VCaP (cell line): Measurements from ENCODE around the gene COL27A1.

Experiments
- H3K27ac ChIP-seq: fragments of 450-650 bp; 2 replicates; pipeline ENCODE4 v1.5.1; 2017
- TF ChIP-seq, protein P1 (sequence below): fragments of 450-650 bp; conservative IDR thresholded peaks from 2 replicates; pipeline ENCODE4 v1.5.1; 2017; ENCODE audit warnings: mild to moderate bottlenecking, moderate library complexity

COL27A1 gene

DNA sequence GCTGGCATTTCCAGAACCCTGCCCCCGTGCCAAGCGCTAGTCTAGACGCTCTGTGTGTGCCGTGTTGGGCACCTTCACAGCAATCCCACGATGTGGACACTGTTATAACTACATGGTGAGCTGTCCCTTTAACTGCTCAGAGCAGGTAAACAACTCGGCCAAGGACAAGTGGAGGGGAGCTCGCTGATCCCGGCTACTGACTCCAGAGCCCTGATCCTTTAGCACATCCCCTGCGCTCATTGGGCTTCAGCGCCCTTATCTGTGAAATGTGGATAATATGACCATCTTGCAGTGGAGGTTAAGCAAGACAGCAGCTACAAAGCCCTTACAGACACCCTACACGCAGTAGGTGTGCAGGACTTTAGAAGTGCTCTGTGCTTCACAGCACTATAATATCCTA is 190.8 kb downstream of the COL27A1 start:
- H3K27ac ChIP-seq = no peak overlapping the region
- TF ChIP-seq, protein P1, sequence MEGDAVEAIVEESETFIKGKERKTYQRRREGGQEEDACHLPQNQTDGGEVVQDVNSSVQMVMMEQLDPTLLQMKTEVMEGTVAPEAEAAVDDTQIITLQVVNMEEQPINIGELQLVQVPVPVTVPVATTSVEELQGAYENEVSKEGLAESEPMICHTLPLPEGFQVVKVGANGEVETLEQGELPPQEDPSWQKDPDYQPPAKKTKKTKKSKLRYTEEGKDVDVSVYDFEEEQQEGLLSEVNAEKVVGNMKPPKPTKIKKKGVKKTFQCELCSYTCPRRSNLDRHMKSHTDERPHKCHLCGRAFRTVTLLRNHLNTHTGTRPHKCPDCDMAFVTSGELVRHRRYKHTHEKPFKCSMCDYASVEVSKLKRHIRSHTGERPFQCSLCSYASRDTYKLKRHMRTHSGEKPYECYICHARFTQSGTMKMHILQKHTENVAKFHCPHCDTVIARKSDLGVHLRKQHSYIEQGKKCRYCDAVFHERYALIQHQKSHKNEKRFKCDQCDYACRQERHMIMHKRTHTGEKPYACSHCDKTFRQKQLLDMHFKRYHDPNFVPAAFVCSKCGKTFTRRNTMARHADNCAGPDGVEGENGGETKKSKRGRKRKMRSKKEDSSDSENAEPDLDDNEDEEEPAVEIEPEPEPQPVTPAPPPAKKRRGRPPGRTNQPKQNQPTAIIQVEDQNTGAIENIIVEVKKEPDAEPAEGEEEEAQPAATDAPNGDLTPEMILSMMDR = no peak

DNA sequence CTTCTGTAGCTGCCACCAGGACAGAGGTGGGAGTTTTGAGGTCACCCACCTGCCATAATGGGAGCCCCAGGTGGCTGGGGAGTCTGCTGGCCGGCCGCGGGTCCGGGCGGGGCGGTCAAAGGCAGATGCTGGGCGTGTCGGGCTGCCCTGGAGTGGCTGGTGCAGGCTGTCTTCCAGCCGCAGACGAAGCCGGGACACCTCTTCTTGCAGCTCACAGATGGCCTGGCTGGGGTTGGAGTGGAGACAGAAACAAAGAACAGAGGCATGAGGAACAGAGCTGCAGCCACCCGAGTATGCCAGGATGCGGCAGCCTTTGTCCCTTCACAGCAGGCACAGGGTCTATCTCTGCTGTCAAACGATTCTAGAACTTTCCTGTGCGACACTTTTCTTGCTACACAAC is 192.3 kb downstream of the COL27A1 start:
- H3K27ac ChIP-seq = no peak overlapping the region

DNA sequence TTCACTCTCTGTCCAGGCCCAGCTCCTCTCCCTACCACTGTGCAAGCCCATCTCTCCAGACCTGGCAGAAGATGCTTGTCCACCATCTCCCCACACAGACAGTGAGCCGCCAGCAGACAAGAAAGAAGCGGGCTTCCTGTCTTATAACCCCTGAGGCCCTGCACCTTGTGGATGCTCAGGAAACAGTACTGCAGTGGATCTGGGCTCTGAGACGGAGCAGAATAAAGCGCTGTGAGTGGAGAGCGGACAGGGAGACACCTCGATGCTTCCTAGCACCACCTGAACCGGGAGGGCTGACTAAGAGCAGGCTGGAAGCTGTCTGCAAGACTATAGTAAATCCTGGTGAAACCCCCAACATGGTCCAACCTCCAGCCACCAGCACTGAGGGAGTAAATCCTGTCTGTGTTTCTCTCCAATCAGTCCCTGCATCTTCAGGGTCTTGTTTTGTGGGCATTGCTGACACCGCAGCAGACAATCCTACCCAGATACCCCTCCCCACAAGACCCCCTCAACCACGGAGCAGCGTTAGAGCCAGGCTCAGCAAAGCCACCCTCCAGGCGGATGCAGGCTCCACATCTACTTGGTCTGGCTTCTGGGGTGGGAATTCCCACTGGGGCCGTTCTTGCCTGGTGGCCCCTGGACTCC is 193.0 kb downstream of the COL27A1 start:
- H3K27ac ChIP-seq = no peak overlapping the region
- TF ChIP-seq, protein P1 = no peak

More for the DNA sequence above, 192.3 kb downstream of the COL27A1 start:
- TF ChIP-seq, protein P1 = no peak

DNA sequence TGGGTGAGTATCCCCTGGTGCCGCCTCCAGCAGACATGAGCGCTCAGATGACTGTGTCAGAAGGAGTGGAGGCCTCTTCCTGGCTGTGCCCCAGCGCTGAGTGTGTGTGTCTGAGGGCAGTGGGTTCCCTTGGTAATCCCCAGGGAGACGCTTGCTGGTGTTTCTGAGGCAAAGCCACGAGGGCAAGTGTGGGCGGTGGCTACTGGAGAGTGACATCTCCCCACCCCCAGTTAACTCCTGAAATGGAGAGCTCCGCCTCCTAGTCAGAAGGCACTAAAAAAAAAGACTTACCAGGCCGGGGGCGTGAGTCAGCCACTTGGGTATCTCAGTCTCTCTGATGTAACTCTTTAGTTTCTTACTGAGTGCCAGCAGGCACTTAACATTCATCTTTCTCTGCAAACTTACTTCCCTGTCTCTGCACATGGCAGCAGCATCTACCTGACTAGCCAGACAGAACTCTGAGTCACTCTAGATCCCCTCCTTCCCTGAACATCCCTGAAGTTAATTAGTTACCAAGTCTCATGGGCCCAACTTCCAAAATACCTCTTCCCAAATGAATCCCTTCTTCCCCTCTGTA is 193.7 kb downstream of the COL27A1 start:
- no peak overlapping the region for H3K27ac ChIP-seq
- TF ChIP-seq, protein P1 = no peak

DNA sequence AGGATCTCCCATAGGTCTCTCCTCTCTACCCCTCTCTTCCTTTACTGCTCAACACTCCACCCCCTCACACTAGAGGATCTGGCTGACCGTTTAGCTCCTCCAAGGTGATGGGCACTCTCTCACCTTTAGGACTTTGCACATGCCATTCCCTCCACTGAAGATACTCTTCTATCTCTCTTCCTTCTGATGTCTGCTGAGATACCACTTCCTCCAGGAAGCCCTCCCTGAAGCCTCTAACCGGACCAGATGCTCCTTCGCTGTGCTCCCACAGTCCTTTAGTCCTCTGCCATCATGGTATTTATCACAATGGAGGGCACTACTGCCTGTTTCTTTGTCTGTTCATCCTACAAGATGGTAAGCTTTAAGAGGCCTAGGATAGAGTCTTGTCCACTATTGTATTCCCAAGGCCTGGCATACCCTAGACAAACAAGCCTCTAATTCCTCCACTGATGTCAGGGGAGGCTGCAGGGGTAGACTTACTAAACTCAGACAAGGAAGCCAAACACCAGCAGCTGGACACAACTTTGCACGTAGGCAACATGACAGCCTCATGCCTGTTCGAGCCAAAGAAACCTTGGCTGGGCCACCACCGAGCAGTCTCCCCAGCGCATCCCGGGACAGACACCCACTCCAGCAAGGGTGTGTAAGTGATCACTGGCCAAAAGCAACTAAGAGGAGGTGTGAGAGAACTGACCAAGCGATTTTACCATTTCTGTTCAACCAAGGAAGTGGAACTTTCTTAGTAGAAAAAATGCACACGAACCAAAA is 194.6 kb downstream of the COL27A1 start:
- TF ChIP-seq, protein P1 = no peak
- no peak overlapping the region for H3K27ac ChIP-seq

DNA sequence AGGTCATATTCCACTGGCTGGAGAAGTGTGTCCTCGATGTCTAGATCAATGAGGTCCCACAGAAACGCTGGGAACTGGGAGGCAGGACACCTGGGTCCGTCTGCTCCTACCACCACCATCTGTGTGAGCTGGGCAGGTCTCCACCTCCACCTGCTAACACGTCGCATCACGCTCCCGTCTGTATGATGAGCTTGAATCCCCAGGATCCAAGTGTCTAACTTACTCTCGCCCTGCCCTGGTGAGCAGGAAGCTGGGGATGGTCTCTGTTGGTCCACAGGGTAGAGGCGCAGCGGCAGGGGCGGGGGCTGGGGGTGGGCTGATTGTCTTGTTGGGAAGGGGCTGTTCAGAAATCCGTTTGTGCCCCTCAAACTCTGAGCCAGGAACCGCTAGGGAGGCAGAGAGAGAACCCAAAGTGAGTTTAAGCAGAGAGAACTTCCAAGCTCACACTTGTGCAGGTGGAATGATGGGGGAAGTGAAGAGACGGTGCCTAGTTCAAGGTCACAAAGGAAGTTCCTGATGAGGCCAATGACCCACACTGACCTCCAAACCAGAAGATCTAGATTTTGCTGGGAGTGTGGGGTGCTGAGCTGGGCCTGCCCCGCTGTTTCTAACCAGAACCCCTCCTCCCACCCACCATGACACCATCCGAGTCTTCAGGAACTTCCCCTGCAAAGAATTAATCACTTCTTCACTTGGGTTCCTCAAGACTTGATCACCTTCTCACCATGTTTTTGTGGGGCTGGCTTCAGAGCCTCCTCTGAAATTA is 195.5 kb downstream of the COL27A1 start:
- TF ChIP-seq, protein P1 = no peak
- no peak overlapping the region for H3K27ac ChIP-seq

DNA sequence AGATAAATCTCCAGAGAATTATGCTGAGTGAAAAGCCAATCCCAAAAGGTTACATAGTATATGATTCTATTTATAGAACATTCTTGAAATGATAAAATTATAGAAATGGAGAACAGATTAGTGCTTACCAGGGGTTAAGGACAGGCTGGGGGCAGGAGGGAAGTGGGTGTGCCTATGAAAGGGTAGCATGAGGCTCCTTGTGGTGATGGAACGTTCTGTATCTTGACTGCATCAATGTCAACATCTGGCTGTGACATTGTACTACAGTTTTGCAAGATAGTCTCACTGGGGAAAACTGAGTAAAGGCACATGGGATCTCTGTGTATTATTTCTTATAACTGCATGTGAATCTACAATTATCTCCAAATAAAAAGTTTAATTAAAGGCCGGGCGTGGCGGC is 196.6 kb downstream of the COL27A1 start:
- H3K27ac ChIP-seq = no peak overlapping the region
- TF ChIP-seq, protein P1 = no peak
